SK-N-MC (cell line): ENCODE results near the gene TNRC6B.

ENCODE experiments used
- EZH2 ChIP-seq: fragments of 200-600 bp; sonication (generic); IDR thresholded peaks from one replicate; pipeline ENCODE4 v1.6.1; 2017; ENCODE audit warnings: antibody characterized with exemption
- POLR2AphosphoS5 ChIP-seq: IDR thresholded peaks from 2 replicates; pipeline ENCODE4 v1.6.1; 2012; ENCODE audit warnings: mild to moderate bottlenecking, low read depth, low read length, borderline replicate concordance

- TF ChIP-seq EZH2 (no peak), POLR2AphosphoS5 (no peak)
Measured at GRCh38 chr22:40138866-40139265, 38.9 kb upstream of the TNRC6B start.
